GM21529 (cell line): Measurements from ENCODE around the gene HNF1A.
"Not testable (repeated sequence)": the region's sequence is repeated elsewhere in the genome, so short reads cannot be mapped to it uniquely, and the experiment has no call there.

Experiments used
- ATAC-seq: cut with Tn5 transposase; IDR thresholded peaks from one replicate; pipeline ENCODE4 v1.9.1; 2021; ENCODE audit not compliant: unreplicated experiment

HNF1A gene

GRCh38 chr12:121038861-121039668 is 60.7 kb downstream of the HNF1A start, which contains the start of gene OASL:
Gene OASL (minus strand): TSS chr12:121039246. CDS start chr12:121038971, 275 bp downstream.
- ATAC-seq: peak; percentile 71

- ATAC-seq: no peak
Measured at GRCh38 chr12:121043067-121043466, 64.7 kb downstream of the HNF1A start.

GRCh38 chr12:121047400-121047799 is 69.1 kb downstream of the HNF1A start:
- ATAC-seq: not testable (repeated sequence)

- no peak for ATAC-seq
Measured at GRCh38 chr12:121048442-121048841, 70.1 kb downstream of the HNF1A start.

- no peak for ATAC-seq
Measured at GRCh38 chr12:121050725-121051124, 72.4 kb downstream of the HNF1A start.
